ENCODE results near the gene GBE1.

Gene GBE1

GRCh38 chr3:81742581-81742980 lies 18.9 kb downstream of the GBE1 start:
- TF ChIP-seq EZH2phosphoT487 (conservative IDR thresholded peaks at IDR 0.05; ENCODE audit: low read length) (no peak), CTCF (IDR thresholded peaks at IDR 0.05; ENCODE audit: insufficient read depth, low read length, poor library complexity, severe bottlenecking) (no peak)
- H3K79me2 ChIP-seq (ENCODE audit: insufficient read depth, low read length): no peaks in the 10 kb centered on the region
- no peaks in the 10 kb centered on the region for H3K27me3 ChIP-seq (ENCODE audit: low read length)
- no peaks in the 10 kb centered on the region for H4K20me1 ChIP-seq (ENCODE audit: low read depth, low read length)
- no peak overlapping the region for H3K9ac ChIP-seq (ENCODE audit: low read length)
- no peaks in the 10 kb centered on the region for H3K9me3 ChIP-seq (ENCODE audit: insufficient read depth, low read length)
- H3K4me2 ChIP-seq (ENCODE audit: low read depth, low read length, poor library complexity, severe bottlenecking): no peak overlapping the region
- no peaks in the 10 kb centered on the region for H3K36me3 ChIP-seq (ENCODE audit: low read length)
- H3K9me2 ChIP-seq (replicated peaks; ENCODE audit: insufficient read depth, low read length): no peaks in the 10 kb centered on the region
- no peak overlapping the region for H2AFZ ChIP-seq (ENCODE audit: low read depth, low read length, severe bottlenecking)
- no peak overlapping the region for H3K27ac ChIP-seq (ENCODE audit: low read depth, low read length)
- H3K4me3 ChIP-seq (ENCODE audit: insufficient read depth, low read length, poor library complexity, severe bottlenecking): no peak overlapping the region
- H3F3A ChIP-seq (ENCODE audit: insufficient read depth): no peaks in the 10 kb centered on the region

GRCh38 chr3:81741216-81741615 lies 20.2 kb downstream of the GBE1 start:
- Histone ChIP-seq H3F3A (ENCODE audit: insufficient read depth) (0 out of 2 replicates have a peak, but pooled peaks cover 2% of the 10 kb centered on the region), H3K9ac (ENCODE audit: low read length) (no peak overlapping the region), H3K4me3 (ENCODE audit: insufficient read depth, low read length, poor library complexity, severe bottlenecking) (no peak overlapping the region), H2AFZ (ENCODE audit: low read depth, low read length, severe bottlenecking) (no peak overlapping the region), H3K27me3 (ENCODE audit: low read length) (no peaks in the 10 kb centered on the region), H3K9me2 (replicated peaks; ENCODE audit: insufficient read depth, low read length) (no peaks in the 10 kb centered on the region), H4K20me1 (ENCODE audit: low read depth, low read length) (no peaks in the 10 kb centered on the region), H3K27ac (ENCODE audit: low read depth, low read length) (no peak overlapping the region), H3K79me2 (ENCODE audit: insufficient read depth, low read length) (no peaks in the 10 kb centered on the region), H3K4me2 (ENCODE audit: low read depth, low read length, poor library complexity, severe bottlenecking) (peak overlapping the region; percentile 38), H3K9me3 (ENCODE audit: insufficient read depth, low read length) (no peaks in the 10 kb centered on the region), H3K36me3 (ENCODE audit: low read length) (no peaks in the 10 kb centered on the region)
- no peak for TF ChIP-seq CTCF (IDR thresholded peaks at IDR 0.05; ENCODE audit: insufficient read depth, low read length, poor library complexity, severe bottlenecking)
- no peak for TF ChIP-seq EZH2phosphoT487 (conservative IDR thresholded peaks at IDR 0.05; ENCODE audit: low read length)

- Histone ChIP-seq H3K9ac (ENCODE audit: low read length) (no peak overlapping the region), H3F3A (ENCODE audit: insufficient read depth) (0 out of 2 replicates have a peak, but pooled peaks cover 2% of the 10 kb centered on the region), H2AFZ (ENCODE audit: low read depth, low read length, severe bottlenecking) (no peak overlapping the region), H3K9me2 (replicated peaks; ENCODE audit: insufficient read depth, low read length) (no peaks in the 10 kb centered on the region), H3K9me3 (ENCODE audit: insufficient read depth, low read length) (no peaks in the 10 kb centered on the region), H3K27ac (ENCODE audit: low read depth, low read length) (no peak overlapping the region), H3K4me3 (ENCODE audit: insufficient read depth, low read length, poor library complexity, severe bottlenecking) (peak overlapping the region; percentile 6), H3K79me2 (ENCODE audit: insufficient read depth, low read length) (no peaks in the 10 kb centered on the region), H3K4me2 (ENCODE audit: low read depth, low read length, poor library complexity, severe bottlenecking) (peak overlapping the region; percentile 38), H3K36me3 (ENCODE audit: low read length) (no peaks in the 10 kb centered on the region), H4K20me1 (ENCODE audit: low read depth, low read length) (no peaks in the 10 kb centered on the region), H3K27me3 (ENCODE audit: low read length) (no peaks in the 10 kb centered on the region)
- TF ChIP-seq EZH2phosphoT487 (conservative IDR thresholded peaks at IDR 0.05; ENCODE audit: low read length) (no peak), CTCF (IDR thresholded peaks at IDR 0.05; ENCODE audit: insufficient read depth, low read length, poor library complexity, severe bottlenecking) (no peak)
These were observed 20.7 kb downstream of the GBE1 start for GRCh38 chr3:81740731-81741130.

All from SU-DHL-6 (cell line).